H1 (cell line): Measurements from ENCODE around the gene SLC7A7. TPM values are rescaled to one million over a fixed set of nuclear protein-coding genes. Genes with fewer than 3 reads are reported as not detected.
A peak's percentile ranks its signal among the peaks of the same experiment; 100 is the strongest.

Experiments
- CTCF ChIA-PET: fragments of 300-600 bp; sonication (Branson Sonifier 250); formaldehyde crosslinking; loops from one replicate; lab custom pipeline; 2021; ENCODE audit not compliant: partially characterized antibody; lab: Charles Lee
- POLR2A ChIA-PET: fragments of 300-600 bp; sonication (Branson Sonifier 250); formaldehyde crosslinking; loops from one replicate; lab custom pipeline; 2021; ENCODE audit warnings: inconsistent platforms; ENCODE audit not compliant: partially characterized antibody; lab: Charles Lee
- DNase-seq, 2 experiments: peaks; one replicate each; pipeline versions ENCODE4 v3.0.0 to v3.0.0-alpha.2; 2010 to 2022; ENCODE audit warnings: low spot score in 2 of 2, low read depth in 1 of 2, mixed read lengths in 1 of 2
- FAIRE-seq: peaks from 2 replicates; lab custom pipeline; 2011; peaks lifted over from hg19 to GRCh38; lab: Jason Lieb, UNC
- H2AFZ ChIP-seq: 2 replicates; pipeline ENCODE4 v1.8.1; 2012; ENCODE audit warnings: low read length, inconsistent platforms
- H2AK5ac ChIP-seq: 2 replicates; pipeline ENCODE4 v1.6.1; 2013; ENCODE audit warnings: low read depth, low read length
- H2BK120ac ChIP-seq: replicated peaks from 2 replicates; pipeline ENCODE3; 2013; ENCODE audit warnings: low read depth, low read length, inconsistent platforms
- H2BK12ac ChIP-seq: 2 replicates; pipeline ENCODE4 v1.6.1; 2013; ENCODE audit warnings: low read depth, low read length
- H2BK15ac ChIP-seq: 2 replicates; pipeline ENCODE4 v1.6.1; 2013; ENCODE audit warnings: low read length
- H2BK20ac ChIP-seq: 2 replicates; pipeline ENCODE4 v1.6.1; 2013; ENCODE audit warnings: low read length
- H2BK5ac ChIP-seq: 2 replicates; pipeline ENCODE4 v1.6.1; 2013; ENCODE audit warnings: low read depth, low read length
- H3K14ac ChIP-seq: 2 replicates; pipeline ENCODE4 v1.6.1; 2013; ENCODE audit warnings: inconsistent platforms; ENCODE audit not compliant: insufficient read length
- H3K18ac ChIP-seq: 2 replicates; pipeline ENCODE4 v1.6.1; 2013; ENCODE audit warnings: low read length; ENCODE audit errors: extremely low read depth
- H3K23ac ChIP-seq: 2 replicates; pipeline ENCODE4 v1.6.1; 2013; ENCODE audit warnings: inconsistent platforms; ENCODE audit not compliant: insufficient read length
- H3K23me2 ChIP-seq: 2 replicates; pipeline ENCODE4 v1.6.1; 2013; ENCODE audit warnings: low read depth, low read length
- H3K27ac ChIP-seq: 2 replicates; pipeline ENCODE4 v1.6.1; 2011; ENCODE audit warnings: low read depth, low read length, inconsistent platforms
- H3K27me3 ChIP-seq, 4 experiments: replicated peaks in 1 of 4; 1 replicate in 1 of 4; 2 replicates in 3 of 4; pipeline versions ENCODE4 v1.6.1 to v1.8.1; 2011 to 2013; ENCODE audit warnings: low read length in 3 of 4, mild to moderate bottlenecking in 3 of 4, inconsistent platforms in 2 of 4, mixed read lengths in 2 of 4, moderate library complexity in 1 of 4; ENCODE audit not compliant: control insufficient read depth in 3 of 4, insufficient read depth in 3 of 4; ENCODE audit errors: extremely low read depth in 1 of 4
- H3K36me3 ChIP-seq, 4 experiments: 2 replicates each; pipeline versions ENCODE4 v1.6.1 to v1.8.1; 2011 to 2013; ENCODE audit warnings: mild to moderate bottlenecking in 4 of 4, low read length in 3 of 4, moderate library complexity in 2 of 4, control low read depth in 1 of 4, inconsistent platforms in 1 of 4; ENCODE audit not compliant: insufficient read depth in 4 of 4, control insufficient read depth in 2 of 4
- H3K4ac ChIP-seq: replicated peaks from 2 replicates; pipeline ENCODE3; 2013; ENCODE audit warnings: low read length, low read depth, mixed read lengths, inconsistent platforms; ENCODE audit not compliant: insufficient read length
- H3K4me1 ChIP-seq, 4 experiments: replicated peaks in 1 of 4; 1 replicate in 1 of 4; 2 replicates in 3 of 4; pipeline versions ENCODE4 v1.6.1 to v1.8.1; 2011 to 2013; ENCODE audit warnings: low read length in 3 of 4, inconsistent platforms in 2 of 4, mixed read lengths in 1 of 4; ENCODE audit not compliant: insufficient read depth in 4 of 4, control insufficient read depth in 3 of 4
- H3K4me2 ChIP-seq, 2 experiments: 2 replicates each; pipeline versions ENCODE4 v1.6.1 to v1.8.1; 2011 to 2013; ENCODE audit warnings: low read depth in 2 of 2, low read length in 2 of 2, control low read depth in 1 of 2, inconsistent platforms in 1 of 2, mild to moderate bottlenecking in 1 of 2; ENCODE audit not compliant: insufficient read depth in 1 of 2
- H3K4me3 ChIP-seq, 4 experiments: fragments of 200-600, 300-600 bp in 1 of 4; sonication (generic), shearing (Covaris generic), sonication (Bioruptor Twin) in 1 of 4; 2 replicates each; pipeline versions ENCODE4 v1.5.1 to v1.8.1; 2011 to 2016; ENCODE audit warnings: low read length in 4 of 4, low read depth in 3 of 4, control low read depth in 2 of 4, inconsistent platforms in 2 of 4, mild to moderate bottlenecking in 2 of 4, mixed read lengths in 1 of 4, moderate library complexity in 1 of 4; ENCODE audit not compliant: insufficient read depth in 2 of 4; ENCODE audit errors: extremely low read depth in 1 of 4
- H3K56ac ChIP-seq: replicated peaks from 2 replicates; pipeline ENCODE3; 2013; ENCODE audit warnings: low read depth, mild to moderate bottlenecking, mixed read lengths, low read length, inconsistent platforms; ENCODE audit not compliant: insufficient read length
- H3K79me1 ChIP-seq: 2 replicates; pipeline ENCODE4 v1.6.1; 2013; ENCODE audit warnings: low read depth, low read length, control low read depth
- H3K79me2 ChIP-seq, 2 experiments: 2 replicates each; pipeline versions ENCODE4 v1.6.1 to v1.8.1; 2012 to 2013; ENCODE audit warnings: low read length in 2 of 2, mild to moderate bottlenecking in 2 of 2, inconsistent platforms in 1 of 2; ENCODE audit not compliant: insufficient read depth in 2 of 2, control insufficient read depth in 1 of 2
- H3K9ac ChIP-seq, 4 experiments: replicated peaks in 1 of 4; 1 replicate in 1 of 4; 2 replicates in 3 of 4; pipeline versions ENCODE4 v1.6.1 to v1.8.1; 2011 to 2013; ENCODE audit warnings: low read depth in 3 of 4, low read length in 3 of 4, control low read depth in 2 of 4, mild to moderate bottlenecking in 2 of 4, moderate library complexity in 2 of 4, inconsistent platforms in 1 of 4; ENCODE audit errors: extremely low read depth in 1 of 4
- H3K9me3 ChIP-seq, 2 experiments: 2 replicates each; pipeline versions ENCODE4 v1.6.1 to v1.8.1; 2012 to 2013; ENCODE audit warnings: mild to moderate bottlenecking in 2 of 2, moderate library complexity in 2 of 2, control low read depth in 1 of 2, inconsistent platforms in 1 of 2, low read depth in 1 of 2, low read length in 1 of 2, mixed read lengths in 1 of 2; ENCODE audit not compliant: insufficient read depth in 2 of 2
- H4K20me1 ChIP-seq, 2 experiments: replicated peaks in 1 of 2; 2 replicates each; pipeline versions ENCODE3 to v1.8.1; 2011 to 2013; ENCODE audit warnings: inconsistent platforms in 2 of 2, low read length in 2 of 2, mild to moderate bottlenecking in 1 of 2; ENCODE audit not compliant: insufficient read depth in 2 of 2, control insufficient read depth in 1 of 2
- H4K5ac ChIP-seq: 2 replicates; pipeline ENCODE4 v1.6.1; 2013; ENCODE audit warnings: low read length, low read depth, mixed read lengths, inconsistent platforms; ENCODE audit not compliant: insufficient read length
- H4K8ac ChIP-seq: 2 replicates; pipeline ENCODE4 v1.8.0; 2013; ENCODE audit warnings: mild to moderate bottlenecking, moderate library complexity, low read length, inconsistent platforms; ENCODE audit not compliant: insufficient read depth; ENCODE audit errors: extremely low read depth
- H4K91ac ChIP-seq: replicated peaks from 2 replicates; pipeline ENCODE3; 2013; ENCODE audit warnings: low read length, mixed read lengths, inconsistent platforms; ENCODE audit not compliant: insufficient read length
- CHD1 ChIP-seq: IDR thresholded peaks from 2 replicates; pipeline ENCODE4 v1.6.1; 2012; ENCODE audit warnings: low read depth, low read length, improper control_type of control experiment
- CTBP2 ChIP-seq: IDR thresholded peaks from 2 replicates; pipeline ENCODE4 v1.7.0; 2011; ENCODE audit warnings: borderline replicate concordance, mild to moderate bottlenecking, moderate library complexity, mixed read lengths, low read length; ENCODE audit not compliant: insufficient read depth, insufficient read length
- CTCF ChIP-seq, 3 experiments: IDR thresholded peaks; 1 replicate in 2 of 3; 2 replicates in 1 of 3; pipeline versions ENCODE4 v1.5.1 to v1.6.1; 2011; ENCODE audit warnings: low read length in 3 of 3, mild to moderate bottlenecking in 3 of 3, inconsistent platforms in 2 of 3, low read depth in 1 of 3, moderate library complexity in 1 of 3; ENCODE audit not compliant: insufficient read depth in 1 of 3; ENCODE audit errors: control extremely low read depth in 1 of 3
- SIN3A ChIP-seq, 2 experiments: IDR thresholded peaks in 1 of 2; conservative IDR thresholded peaks in 1 of 2; 2 replicates each; pipeline ENCODE4 v1.6.1; 2011 to 2012; ENCODE audit warnings: low read length in 2 of 2, improper control_type of control experiment in 1 of 2, low read depth in 1 of 2, mild to moderate bottlenecking in 1 of 2
- SP4 ChIP-seq: IDR thresholded peaks from 2 replicates; pipeline ENCODE4 v1.6.1; 2012; ENCODE audit warnings: low read length, inconsistent platforms
- WGBS, 2 experiments: shearing (Covaris generic) in 1 of 2; methylation state at CpG; one replicate each; pipeline versions ENCODE4 v1.1.6 to v1.1.7; 2013 to 2015; ENCODE audit warnings: low lambda C conversion rate in 2 of 2, mixed read lengths in 2 of 2, inconsistent platforms in 1 of 2, low coverage in 1 of 2, missing lambda C conversion rate in 1 of 2; ENCODE audit not compliant: insufficient replicate concordance in 2 of 2, insufficient coverage in 1 of 2, insufficient read length in 1 of 2; ENCODE audit errors: extremely low coverage in 1 of 2, missing lambda C conversion rate in 1 of 2; 5-methylcytosine and 5-hydroxymethylcytosine counted together
- polyA plus RNA-seq, 7 experiments: library from polyadenylated mRNA; depleted of rRNA in 3 of 7; stranded (reverse) in 5 of 7; unstranded in 2 of 7; fragments of >200 nt in 5 of 7; fragments of 200-250 nt in 2 of 7; gene quantifications; 1 replicate in 5 of 7; 2 replicates in 1 of 7; 4 replicates in 1 of 7; pipeline versions ENCODE4 v1.2.1 to v1.2.3, GENCODE V29; 2011 to 2013; ENCODE audit warnings: missing spikeins in 2 of 7, mixed read lengths in 2 of 7
- total RNA-seq: library from RNA; stranded (reverse); fragmentation: NEBNext Ultra II Directional; extraction: Animal tissue kit (Norgen Biotek cat#: 25700); gene quantifications from 2 replicates; pipeline ENCODE4 v1.2.1, GENCODE V29; 2021

SLC7A7 gene
- total and polyA plus RNA-seq, 2 of the 8 experiments (the other 6 are each of a cell fraction or from before 2014, with no cell fraction given), result 5.8 to 14.9 TPM

GRCh38 chr14:22847661-22848341 is 32.6 kb upstream of the SLC7A7 start:
- FAIRE-seq, result no peak
- no peaks in the 10 kb centered on the region for H3K79me2 ChIP-seq
- H3K23me2 ChIP-seq, result no peaks in the 10 kb centered on the region
- no peak overlapping the region for H3K23ac ChIP-seq
- peaks cover 0 to 2% of the 10 kb centered on the region in 2 experiments for H4K20me1 ChIP-seq
- no peak overlapping the region for H3K56ac ChIP-seq
- H2BK15ac ChIP-seq, result peak overlapping the region; percentile 72; the same call in 1 of the 2 replicates
- H3K4me2 ChIP-seq, result no peak overlapping the region
- no peak overlapping the region for H3K4ac ChIP-seq
- H3K18ac ChIP-seq, result no peak overlapping the region
- H3K4me1 ChIP-seq, result peaks cover 4 to 20% (median 10%) of the 10 kb centered on the region in 4 experiments
- peak overlapping the region; percentile 8; the same call in 1 of the 2 replicates for H3K27ac ChIP-seq
- peak overlapping the region; percentile 77; the same call in 1 of the 2 replicates for H2BK12ac ChIP-seq
- TF ChIP-seq SP4 (no peak), CTCF (IDR thresholded peaks at IDR 0.05; ENCODE audit: control extremely low read depth in 1 of 3, insufficient read depth in 1 of 3, low read depth in 1 of 3, low read length in 3 of 3) (peak in 2 of 3 experiments; percentile 31 to 42; a peak in 3 of 4 replicates), CHD1 (no peak), CTBP2 (no peak), SIN3A (conservative IDR thresholded peaks at IDR 0.05 in 1 of 2, IDR thresholded peaks at IDR 0.05 in 1 of 2; ENCODE audit: low read depth in 1 of 2, low read length in 2 of 2) (no peak)
- TF ChIP-seq, all 59 proteins: peak for 1
- Histone ChIP-seq H2BK20ac (0 out of 2 replicates have a peak overlapping the region, but pooled peaks have one; percentile 80), H3K9me3 (no peaks in the 10 kb centered on the region), H4K5ac (no peak overlapping the region), H4K91ac (no peak overlapping the region), H2BK120ac (no peak overlapping the region), H2AK5ac (no peak overlapping the region), H3K4me3 (no peak overlapping the region), H3K14ac (no peak overlapping the region), H2AFZ (no peak overlapping the region), H3K27me3 (no peaks in the 10 kb centered on the region), H3K9ac (no peak overlapping the region; a peak in 1 of 7 replicates), H3K36me3 (peaks cover 4 to 30% (median 18%) of the 10 kb centered on the region in 4 experiments; a peak in 7 of 8 replicates), H2BK5ac (peak overlapping the region; percentile 78), H3K79me1 (no peaks in the 10 kb centered on the region), H4K8ac (no peak overlapping the region)
- CTCF ChIA-PET, result interaction anchor here (0.8 to 56.0 kb wide), 10 partner anchors 8 to 278 kb away, joined by 3 to 1562 read pairs (median 4); partner anchors contain the start of genes MMP14, MRPL52 and SLC7A7
- peak in 1 of 2 experiments; percentile 53 for DNase-seq
- POLR2A ChIA-PET, result interaction anchor here (0.8 to 13.9 kb wide), 4 partner anchors 14 to 171 kb away, joined by 3 to 203 read pairs (median 44); partner anchors contain the start of genes MMP14 and MRPL52
- WGBS, 2 experiments, result 80% methylated on average over 14 of the region's 14 CpGs; no CpG with 5 or more reads in 1 of the 2 experiments
